ENCODE measurements around the gene JPH4. TPM values are rescaled to one million over a fixed set of nuclear protein-coding genes. Genes with fewer than 3 reads are reported as not detected.
"Not testable (repeated sequence)": the region's sequence is repeated elsewhere in the genome, so short reads cannot be mapped to it uniquely, and the experiment has no call there.

JPH4 gene
- total RNA-seq, 1 experiment from 2014 or later: 0.29 TPM

DNA sequence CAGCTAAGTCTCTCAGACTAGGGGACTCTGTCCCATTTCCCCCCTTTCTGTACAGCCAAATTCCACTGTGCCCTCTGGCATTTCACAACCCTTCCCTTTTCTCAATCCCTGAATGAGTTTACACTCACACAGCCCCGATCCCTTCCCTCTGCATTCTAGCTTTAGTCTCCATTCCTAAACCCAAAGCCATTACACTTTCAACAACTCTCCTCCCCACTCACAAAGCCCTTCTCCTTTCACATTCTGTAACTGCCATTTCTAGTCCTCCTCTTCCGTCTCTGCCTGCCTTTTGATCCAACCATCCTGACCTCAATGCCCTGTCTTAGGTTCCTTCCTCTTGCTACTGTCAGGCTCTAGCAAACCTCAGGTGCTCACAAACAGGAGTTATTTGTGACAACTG lies 30.7 kb downstream of the JPH4 start:
- DNase-seq (ENCODE audit: low read depth): no peak

DNA sequence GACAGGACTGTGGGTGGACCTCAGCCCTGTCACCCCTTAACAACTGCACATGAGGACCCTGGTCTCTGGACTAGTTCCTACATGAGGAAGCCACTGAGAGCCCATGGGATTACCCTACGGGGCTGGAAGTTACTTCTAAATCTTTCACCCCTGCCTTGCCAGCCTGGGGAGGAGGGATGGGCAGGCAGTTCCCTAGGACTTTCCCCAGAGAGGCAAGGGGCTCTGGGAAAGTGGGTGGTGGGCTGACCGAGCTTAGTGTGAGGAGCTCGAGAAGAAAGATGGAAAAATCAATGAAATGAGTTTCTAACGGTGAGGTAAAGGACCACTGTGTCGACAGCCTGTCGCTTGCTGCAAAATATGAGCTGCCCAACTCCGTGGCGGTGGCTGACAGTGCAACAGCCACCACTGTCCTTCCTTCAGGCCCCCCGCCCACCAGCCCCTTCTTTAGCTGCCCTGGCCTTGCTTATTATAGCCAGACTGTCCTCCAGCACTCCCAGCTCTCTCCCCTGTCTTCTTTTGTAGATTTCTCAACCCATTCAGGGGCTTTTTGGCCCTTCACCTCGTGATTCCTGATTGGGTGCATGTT lies 32.0 kb downstream of the JPH4 start:
- DNase-seq (ENCODE audit: low read depth): no peak

- no peak for DNase-seq (ENCODE audit: low read depth)
Measured at GRCh38 chr14:23545740-23546365, 32.7 kb downstream of the JPH4 start.

DNA sequence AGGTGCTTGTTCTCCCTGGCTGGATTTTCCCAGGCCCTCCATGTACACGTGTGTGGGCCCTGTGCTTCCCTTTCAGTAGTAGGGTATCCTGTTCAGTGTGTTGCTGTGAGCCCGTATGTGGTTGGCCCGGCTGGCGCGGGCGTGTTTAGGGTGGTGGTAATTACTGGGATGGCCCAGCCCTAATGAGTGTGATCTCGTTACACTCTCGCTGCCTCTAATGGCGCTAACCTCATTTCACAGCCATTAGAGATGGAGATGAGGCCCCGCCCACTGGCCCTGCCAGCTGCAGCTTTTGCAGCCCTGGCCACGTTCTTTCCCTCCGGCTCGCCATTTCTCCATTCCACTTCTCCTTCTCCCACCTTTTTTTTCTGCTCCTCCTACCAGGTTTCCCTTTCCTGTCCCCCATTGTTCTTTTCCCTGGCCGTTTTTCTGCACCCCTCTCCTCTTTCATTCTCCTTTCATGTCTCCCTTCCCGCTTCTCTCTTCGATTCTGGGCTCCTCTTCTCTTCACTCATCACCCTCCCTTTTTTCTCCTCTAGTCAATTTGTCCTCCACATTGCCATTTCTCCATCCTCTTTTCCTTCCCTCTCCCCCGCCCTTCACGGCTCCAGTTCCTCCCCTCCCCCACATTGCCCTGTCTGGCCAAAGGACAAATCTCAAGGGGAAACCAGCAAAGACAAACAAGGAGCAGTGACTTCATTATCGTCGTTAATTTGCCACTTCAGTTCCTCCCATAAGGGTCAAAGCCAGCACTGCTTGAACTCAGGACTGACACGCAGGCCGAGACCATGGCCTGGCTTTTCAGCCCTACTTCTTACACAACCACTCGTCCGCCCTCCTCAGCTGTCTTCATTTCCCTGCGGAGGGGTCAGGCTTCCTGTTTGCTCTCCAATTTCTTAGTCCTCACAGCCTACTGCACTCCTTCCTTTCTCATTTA lies 33.8 kb downstream of the JPH4 start:
- DNase-seq (ENCODE audit: low read depth): no peak

DNA sequence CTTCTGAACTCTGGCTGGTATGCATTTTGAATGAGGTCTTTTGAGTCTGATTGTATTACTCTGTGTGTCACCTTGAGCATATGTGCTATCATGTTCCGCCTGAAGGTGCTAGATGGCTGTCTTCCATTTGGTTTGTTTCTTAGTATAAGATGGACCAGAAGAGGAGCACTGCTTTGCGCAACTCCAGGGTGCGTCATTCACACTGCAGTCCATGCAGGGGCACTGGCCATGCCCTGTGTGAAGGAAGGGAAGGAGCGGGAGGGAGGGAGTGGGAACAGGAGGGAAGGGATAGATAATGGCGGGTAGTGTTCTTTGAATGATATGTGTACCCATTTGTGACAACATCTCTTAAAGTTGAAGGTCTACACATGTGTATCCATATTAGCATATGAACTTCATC lies 35.2 kb downstream of the JPH4 start:
- DNase-seq (ENCODE audit: low read depth): no peak

- no peak for DNase-seq (ENCODE audit: low read depth)
Measured at GRCh38 chr14:23542261-23542660, 36.3 kb downstream of the JPH4 start.

DNA sequence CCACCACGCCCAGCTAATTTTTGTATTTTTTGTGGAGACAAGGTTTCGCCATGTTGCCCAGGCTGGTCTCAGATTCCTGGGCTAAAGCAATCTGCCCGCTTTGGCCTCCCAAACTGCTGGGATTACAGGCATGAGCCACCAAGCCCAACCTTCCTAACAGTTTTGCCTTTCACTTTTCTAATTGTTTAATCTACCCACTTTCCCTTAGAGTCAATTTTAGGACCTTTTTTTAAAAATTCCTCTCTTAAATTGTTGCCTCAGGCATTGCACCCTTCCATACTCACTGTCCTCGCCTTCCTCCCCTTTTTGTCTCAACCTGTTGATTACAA lies 38.5 kb downstream of the JPH4 start:
- DNase-seq (ENCODE audit: low read depth): no peak

GRCh38 chr14:23539248-23540140 lies 39.1 kb downstream of the JPH4 start:
- DNase-seq (ENCODE audit: low read depth): peak; percentile 44

- peak; percentile 42 for DNase-seq (ENCODE audit: low read depth)
Measured at GRCh38 chr14:23538785-23539184, 39.8 kb downstream of the JPH4 start.

DNA sequence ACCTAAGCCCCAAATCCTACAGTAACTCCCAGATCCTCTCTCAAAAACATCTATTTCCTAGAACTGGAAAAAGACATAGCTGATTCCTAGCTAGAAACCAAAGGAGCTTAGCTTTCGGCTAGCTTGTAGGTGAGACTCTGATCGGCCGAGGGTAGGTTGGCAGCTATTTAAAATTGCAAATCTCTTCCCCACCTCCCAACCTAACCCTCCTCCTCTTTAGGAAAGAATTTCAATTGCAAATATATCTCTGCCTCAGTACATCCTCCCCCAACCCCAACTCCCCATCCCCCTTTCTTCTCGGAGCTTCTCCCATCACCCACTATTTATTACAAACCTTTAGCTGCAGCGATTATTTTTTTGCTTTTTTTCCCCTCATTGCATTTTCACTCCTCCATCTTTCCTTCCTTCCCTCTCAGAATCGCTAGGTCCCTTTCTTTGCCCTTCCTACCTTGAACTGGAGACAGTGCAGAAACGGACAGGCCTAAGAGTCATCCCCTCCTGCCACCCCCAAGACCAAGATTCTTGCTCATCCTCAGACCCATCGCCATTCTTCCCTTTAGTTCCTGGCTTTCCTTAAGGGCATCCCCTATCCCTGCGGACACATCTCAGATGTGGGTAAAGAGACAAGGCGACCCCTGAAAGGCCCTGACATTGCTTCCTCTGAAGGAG lies 40.4 kb downstream of the JPH4 start:
- DNase-seq (ENCODE audit: low read depth): no peak

DNA sequence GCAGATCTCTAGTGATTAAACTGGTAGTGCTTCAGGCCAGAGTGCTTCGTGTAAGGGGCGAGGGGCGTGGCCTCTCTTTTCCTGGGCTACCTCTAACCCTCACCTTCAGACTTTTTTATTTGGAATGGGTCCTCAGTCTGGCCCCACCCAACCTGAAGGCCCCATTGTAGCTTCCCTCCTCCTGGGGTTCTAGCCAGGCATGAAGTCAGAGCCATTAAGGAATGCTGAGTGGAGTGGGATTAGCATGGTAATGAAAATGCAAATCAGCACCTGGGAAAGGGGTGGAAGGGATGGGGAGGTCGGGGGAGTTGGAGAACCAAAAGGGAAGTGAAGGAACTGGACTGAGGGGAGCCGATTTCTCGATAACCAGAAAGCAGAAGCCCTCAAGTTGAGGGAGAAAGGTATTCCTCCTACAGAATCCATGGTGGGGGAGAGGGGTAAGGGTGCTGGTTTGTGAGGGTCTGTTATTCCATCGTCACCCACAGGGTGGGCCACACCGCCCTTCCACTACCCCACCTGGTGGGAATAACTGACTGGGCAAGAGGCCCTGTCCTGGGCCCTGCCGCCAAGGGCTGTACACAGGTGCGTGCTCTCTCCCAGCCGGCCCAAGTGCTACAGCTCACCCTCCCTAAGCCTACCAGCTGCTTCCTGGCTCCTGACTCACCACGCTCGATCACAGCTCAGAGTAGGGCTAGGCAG lies 41.1 kb downstream of the JPH4 start:
- DNase-seq (ENCODE audit: low read depth): peak; percentile 60

GRCh38 chr14:23536906-23537305 lies 41.7 kb downstream of the JPH4 start:
- not testable (repeated sequence) for DNase-seq (ENCODE audit: low read depth)

GRCh38 chr14:23536494-23536893 lies 42.1 kb downstream of the JPH4 start:
- no peak for DNase-seq (ENCODE audit: low read depth)

- no peak for DNase-seq (ENCODE audit: low read depth)
Measured at GRCh38 chr14:23535943-23536342, 42.6 kb downstream of the JPH4 start.

DNA sequence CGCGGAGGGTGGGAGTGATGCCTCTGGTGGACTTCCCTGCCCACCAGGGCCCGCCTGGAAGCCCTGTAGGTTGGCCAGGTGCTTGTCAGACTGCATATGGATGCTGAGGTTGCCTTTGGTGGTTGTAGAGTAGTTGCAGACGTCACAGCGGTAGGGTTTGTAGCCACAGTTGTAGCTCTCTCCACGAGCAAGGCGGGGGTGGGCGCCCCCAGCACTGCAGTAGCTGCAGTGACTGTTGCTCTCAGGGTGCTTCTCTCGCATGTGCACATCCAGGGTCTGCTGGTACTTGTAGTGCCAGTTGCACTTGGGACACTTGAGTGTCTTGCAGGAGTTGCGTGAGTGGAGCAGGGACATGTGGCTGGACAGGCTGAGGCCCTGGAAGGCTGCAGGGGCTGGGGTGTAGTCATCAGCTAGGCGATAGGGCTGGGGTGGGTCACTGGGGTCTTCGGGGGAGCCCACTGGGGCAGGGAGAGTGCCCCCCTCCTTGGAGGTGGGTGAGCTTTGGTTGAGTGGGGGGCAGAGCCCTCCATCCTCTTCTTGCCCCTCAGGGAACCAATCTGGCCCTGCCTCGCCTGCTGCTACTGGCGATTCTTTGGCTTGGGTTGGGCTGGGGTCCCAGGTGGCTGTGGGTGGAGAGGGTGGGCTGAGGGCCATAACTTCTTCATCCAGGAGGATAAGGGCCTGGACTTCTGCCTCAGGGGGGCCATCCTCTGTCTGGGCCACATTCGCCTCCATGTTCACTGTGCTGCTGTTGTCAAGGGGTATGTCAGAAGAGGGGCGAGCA lies 44.7 kb downstream of the JPH4 start:
- no peak for DNase-seq (ENCODE audit: low read depth)

DNA sequence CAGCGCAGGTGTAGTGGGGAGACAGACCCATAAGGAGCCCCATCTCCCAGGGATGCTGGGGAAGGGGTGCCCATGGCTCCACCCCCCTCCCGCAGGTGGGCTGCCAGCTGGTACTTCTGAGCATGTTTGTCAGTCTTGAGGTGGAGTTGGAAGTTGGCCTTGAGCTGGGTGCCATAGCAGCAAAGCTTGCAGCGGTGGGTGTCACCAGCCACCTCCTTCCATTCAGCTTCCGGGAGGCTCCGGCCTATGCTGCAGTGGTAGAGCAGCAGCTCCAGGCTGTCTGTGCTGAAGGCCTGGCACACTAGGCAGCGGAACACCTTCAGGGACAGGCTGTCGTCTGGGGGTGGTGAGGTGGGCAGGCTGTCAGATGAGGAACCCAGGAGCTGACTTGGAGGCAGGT lies 45.9 kb downstream of the JPH4 start:
- DNase-seq (ENCODE audit: low read depth): no peak

GRCh38 chr14:23531391-23531790 lies 47.2 kb downstream of the JPH4 start:
- DNase-seq (ENCODE audit: low read depth): no peak

- no peak for DNase-seq (ENCODE audit: low read depth)
Measured at GRCh38 chr14:23530375-23531055, 48.1 kb downstream of the JPH4 start.

- no peak for DNase-seq (ENCODE audit: low read depth)
Measured at GRCh38 chr14:23529016-23529415, 49.6 kb downstream of the JPH4 start.
